Measurements from ENCODE around the gene DMD.

DMD gene

GRCh38 chrX:32496671-32497070, 714.7 kb downstream of the DMD start:
- H3K4me2 ChIP-seq (ENCODE audit: low read length) = no peak overlapping the region
- H2BK120ac ChIP-seq (ENCODE audit: insufficient read depth, low read length, poor library complexity) = no peak overlapping the region
- H3K79me1 ChIP-seq (ENCODE audit: low read length) = no peaks in the 10 kb centered on the region
- no peak overlapping the region for H3K4ac ChIP-seq (ENCODE audit: low read depth, low read length)
- DNase-seq = no peak
- H4K91ac ChIP-seq (ENCODE audit: low read depth, low read length) = no peak overlapping the region
- no peak overlapping the region for H2BK12ac ChIP-seq (ENCODE audit: low read length)
- no peaks in the 10 kb centered on the region for H3K27me3 ChIP-seq (ENCODE audit: insufficient read depth, low read length)
- WGBS (ENCODE audit: extremely low coverage, insufficient coverage, insufficient read length) = no CpG with 5 or more reads among the region's 6 CpGs
- H3K14ac ChIP-seq (ENCODE audit: low read length) = no peak overlapping the region
- H2BK5ac ChIP-seq (ENCODE audit: low read depth, low read length, poor library complexity) = no peak overlapping the region
- no peak overlapping the region for H3K27ac ChIP-seq (ENCODE audit: low read depth, low read length)
- no peaks in the 10 kb centered on the region for H3K4me1 ChIP-seq (ENCODE audit: control insufficient read depth in 1 of 2, insufficient read depth in 2 of 2, low read length in 2 of 2)
- H3K9me3 ChIP-seq (ENCODE audit: insufficient read depth, low read depth, low read length) = no peaks in the 10 kb centered on the region
- no peak overlapping the region for H3K18ac ChIP-seq (ENCODE audit: low read length)
- H2AK5ac ChIP-seq (ENCODE audit: low read length) = no peak overlapping the region
- no peak overlapping the region for H3K23ac ChIP-seq (ENCODE audit: low read length)
- H2AFZ ChIP-seq (ENCODE audit: insufficient read depth, low read length, poor library complexity) = no peak overlapping the region
- H3K4me3 ChIP-seq (ENCODE audit: low read depth, low read length) = no peak overlapping the region
- H4K12ac ChIP-seq (ENCODE audit: low read depth, low read length) = no peak overlapping the region
- no peak overlapping the region for H3K9ac ChIP-seq (ENCODE audit: low read length)
- no peaks in the 10 kb centered on the region for H3K36me3 ChIP-seq (ENCODE audit: control insufficient read depth in 1 of 2, insufficient read depth in 2 of 2, low read length in 2 of 2)
- no peak overlapping the region for H4K8ac ChIP-seq (ENCODE audit: low read depth, low read length)
- no peaks in the 10 kb centered on the region for H3K79me2 ChIP-seq (ENCODE audit: control insufficient read depth, insufficient read depth, low read length, poor library complexity)

GRCh38 chrX:32495855-32496254, 715.5 kb downstream of the DMD start:
- Histone ChIP-seq H3K4me2 (ENCODE audit: low read length) (no peak overlapping the region), H2BK120ac (ENCODE audit: insufficient read depth, low read length, poor library complexity) (no peak overlapping the region)
- DNase-seq = no peak

GRCh38 chrX:32489125-32489524, 722.2 kb downstream of the DMD start:
- no peak overlapping the region for H3K4ac ChIP-seq (ENCODE audit: low read depth, low read length)
- H2BK12ac ChIP-seq (ENCODE audit: low read length) = no peak overlapping the region
- no peak overlapping the region for H4K91ac ChIP-seq (ENCODE audit: low read depth, low read length)
- no peaks in the 10 kb centered on the region for H3K79me2 ChIP-seq (ENCODE audit: control insufficient read depth, insufficient read depth, low read length, poor library complexity)
- no peaks in the 10 kb centered on the region for H3K36me3 ChIP-seq (ENCODE audit: control insufficient read depth in 1 of 2, insufficient read depth in 2 of 2, low read length in 2 of 2)
- no CpG with 5 or more reads among the region's 3 CpGs for WGBS (ENCODE audit: extremely low coverage, insufficient coverage, insufficient read length)
- no peak overlapping the region for H3K23ac ChIP-seq (ENCODE audit: low read length)
- no peak overlapping the region for H3K9ac ChIP-seq (ENCODE audit: low read length)
- no peak overlapping the region for H2AFZ ChIP-seq (ENCODE audit: insufficient read depth, low read length, poor library complexity)
- H2AK5ac ChIP-seq (ENCODE audit: low read length) = no peak overlapping the region
- H3K18ac ChIP-seq (ENCODE audit: low read length) = no peak overlapping the region
- H3K9me3 ChIP-seq (ENCODE audit: insufficient read depth, low read depth, low read length) = no peaks in the 10 kb centered on the region
- no peak overlapping the region for H3K4me2 ChIP-seq (ENCODE audit: low read length)
- no peak overlapping the region for H2BK120ac ChIP-seq (ENCODE audit: insufficient read depth, low read length, poor library complexity)
- no peak overlapping the region for H4K8ac ChIP-seq (ENCODE audit: low read depth, low read length)
- H3K4me1 ChIP-seq (ENCODE audit: control insufficient read depth in 1 of 2, insufficient read depth in 2 of 2, low read length in 2 of 2) = no peaks in the 10 kb centered on the region
- DNase-seq = no peak
- H3K4me3 ChIP-seq (ENCODE audit: low read depth, low read length) = no peak overlapping the region
- no peak overlapping the region for H2BK5ac ChIP-seq (ENCODE audit: low read depth, low read length, poor library complexity)
- H3K14ac ChIP-seq (ENCODE audit: low read length) = no peak overlapping the region
- no peak overlapping the region for H4K12ac ChIP-seq (ENCODE audit: low read depth, low read length)
- no peaks in the 10 kb centered on the region for H3K79me1 ChIP-seq (ENCODE audit: low read length)
- H3K27me3 ChIP-seq (ENCODE audit: insufficient read depth, low read length) = no peaks in the 10 kb centered on the region
- H3K27ac ChIP-seq (ENCODE audit: low read depth, low read length) = no peak overlapping the region

More at GRCh38 chrX:32495855-32496254, 715.5 kb downstream of the DMD start:
- Histone ChIP-seq H3K14ac (ENCODE audit: low read length) (no peak overlapping the region), H3K4me3 (ENCODE audit: low read depth, low read length) (no peak overlapping the region), H3K27ac (ENCODE audit: low read depth, low read length) (no peak overlapping the region), H2BK5ac (ENCODE audit: low read depth, low read length, poor library complexity) (no peak overlapping the region), H4K91ac (ENCODE audit: low read depth, low read length) (no peak overlapping the region), H2BK12ac (ENCODE audit: low read length) (no peak overlapping the region), H4K12ac (ENCODE audit: low read depth, low read length) (no peak overlapping the region), H3K79me2 (ENCODE audit: control insufficient read depth, insufficient read depth, low read length, poor library complexity) (no peaks in the 10 kb centered on the region), H3K27me3 (ENCODE audit: insufficient read depth, low read length) (no peaks in the 10 kb centered on the region), H4K8ac (ENCODE audit: low read depth, low read length) (no peak overlapping the region), H3K4ac (ENCODE audit: low read depth, low read length) (no peak overlapping the region), H3K4me1 (ENCODE audit: control insufficient read depth in 1 of 2, insufficient read depth in 2 of 2, low read length in 2 of 2) (no peaks in the 10 kb centered on the region), H2AFZ (ENCODE audit: insufficient read depth, low read length, poor library complexity) (no peak overlapping the region), H3K9me3 (ENCODE audit: insufficient read depth, low read depth, low read length) (no peaks in the 10 kb centered on the region), H3K18ac (ENCODE audit: low read length) (no peak overlapping the region), H3K23ac (ENCODE audit: low read length) (no peak overlapping the region), H3K9ac (ENCODE audit: low read length) (no peak overlapping the region), H3K79me1 (ENCODE audit: low read length) (no peaks in the 10 kb centered on the region), H3K36me3 (ENCODE audit: control insufficient read depth in 1 of 2, insufficient read depth in 2 of 2, low read length in 2 of 2) (no peaks in the 10 kb centered on the region), H2AK5ac (ENCODE audit: low read length) (no peak overlapping the region)

- Histone ChIP-seq H2BK120ac (ENCODE audit: insufficient read depth, low read length, poor library complexity) (no peak overlapping the region), H3K79me1 (ENCODE audit: low read length) (no peaks in the 10 kb centered on the region), H3K9me3 (ENCODE audit: insufficient read depth, low read depth, low read length) (no peaks in the 10 kb centered on the region), H3K36me3 (ENCODE audit: control insufficient read depth in 1 of 2, insufficient read depth in 2 of 2, low read length in 2 of 2) (no peaks in the 10 kb centered on the region), H4K12ac (ENCODE audit: low read depth, low read length) (no peak overlapping the region), H2BK12ac (ENCODE audit: low read length) (no peak overlapping the region), H3K14ac (ENCODE audit: low read length) (no peak overlapping the region), H3K18ac (ENCODE audit: low read length) (no peak overlapping the region), H2AFZ (ENCODE audit: insufficient read depth, low read length, poor library complexity) (no peak overlapping the region), H3K4ac (ENCODE audit: low read depth, low read length) (no peak overlapping the region), H2BK5ac (ENCODE audit: low read depth, low read length, poor library complexity) (no peak overlapping the region), H3K4me1 (ENCODE audit: control insufficient read depth in 1 of 2, insufficient read depth in 2 of 2, low read length in 2 of 2) (no peaks in the 10 kb centered on the region), H4K91ac (ENCODE audit: low read depth, low read length) (no peak overlapping the region), H3K27ac (ENCODE audit: low read depth, low read length) (no peak overlapping the region), H3K27me3 (ENCODE audit: insufficient read depth, low read length) (no peaks in the 10 kb centered on the region), H3K9ac (ENCODE audit: low read length) (no peak overlapping the region), H2AK5ac (ENCODE audit: low read length) (no peak overlapping the region), H4K8ac (ENCODE audit: low read depth, low read length) (no peak overlapping the region), H3K79me2 (ENCODE audit: control insufficient read depth, insufficient read depth, low read length, poor library complexity) (no peaks in the 10 kb centered on the region), H3K4me2 (ENCODE audit: low read length) (no peak overlapping the region), H3K4me3 (ENCODE audit: low read depth, low read length) (no peak overlapping the region), H3K23ac (ENCODE audit: low read length) (no peak overlapping the region)
- WGBS (ENCODE audit: extremely low coverage, insufficient coverage, insufficient read length) = no CpG with 5 or more reads among the region's 3 CpGs
- peak in 1 of 2 donors; percentile 2 for DNase-seq
These were observed 727.7 kb downstream of the DMD start for GRCh38 chrX:32483534-32484136.

All from trophoblast cell (in vitro differentiated cells and primary cell).